GM18907 (cell line): Measurements from ENCODE around the gene PCSK2.

Experiments used
- ATAC-seq: cut with Tn5 transposase; IDR thresholded peaks from one replicate; pipeline ENCODE4 v1.9.1; 2021; ENCODE audit warnings: mild to moderate bottlenecking, moderate library complexity; ENCODE audit not compliant: unreplicated experiment

Gene PCSK2

DNA sequence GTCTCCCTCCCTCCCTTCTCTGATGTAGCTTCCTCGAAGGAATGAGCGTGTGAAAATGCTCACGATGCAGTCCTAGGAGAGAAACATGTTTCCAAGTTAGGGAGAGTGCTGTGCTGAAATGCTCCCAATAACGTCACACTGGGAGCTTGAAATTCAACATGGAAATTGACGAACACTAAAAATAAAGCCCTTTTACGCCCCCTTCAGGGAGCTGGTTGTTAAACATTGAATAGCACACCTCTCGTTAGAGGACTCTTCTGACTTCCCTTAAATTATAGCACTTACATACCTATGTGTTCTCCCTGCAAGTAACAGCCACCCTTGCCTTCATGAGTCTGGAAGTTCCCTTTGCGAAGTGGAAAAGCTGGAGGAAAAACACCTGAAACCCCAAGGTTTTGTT is 215.7 kb downstream of the PCSK2 start:
- no peak for ATAC-seq

DNA sequence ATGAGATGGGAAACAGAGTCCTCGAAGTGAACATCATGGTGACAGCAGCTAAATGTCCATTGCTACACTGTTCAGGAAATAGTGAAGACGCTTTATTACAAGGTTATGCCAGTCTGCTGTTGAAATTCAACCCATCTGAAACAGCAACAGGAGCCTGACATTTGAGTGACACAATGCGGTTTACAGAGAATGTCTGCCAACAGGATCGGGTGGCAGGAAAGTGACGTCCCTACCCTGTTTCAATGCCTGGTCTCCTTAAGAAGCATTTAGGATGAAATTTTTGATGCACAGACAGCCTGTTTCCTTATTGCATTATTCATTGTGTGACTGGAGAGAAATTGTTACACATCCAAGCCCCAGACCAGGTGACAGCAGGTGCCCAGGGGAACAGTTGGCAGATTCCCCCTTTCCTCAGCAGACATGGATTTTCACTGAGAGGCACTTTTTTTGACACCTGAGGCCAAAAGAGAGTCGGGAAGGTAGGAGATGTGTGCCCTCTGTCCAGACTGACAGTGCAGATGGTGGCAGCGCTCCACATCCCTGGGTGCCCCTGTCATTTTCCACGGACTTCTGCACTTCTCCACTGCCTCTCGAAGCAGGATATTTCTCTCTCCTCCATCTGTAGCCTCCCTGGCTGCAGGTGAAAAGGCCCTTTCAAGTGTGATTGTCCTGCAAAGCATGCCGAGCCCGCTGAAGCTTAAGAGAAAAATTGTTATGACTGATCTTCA is 216.5 kb downstream of the PCSK2 start:
- no peak for ATAC-seq

DNA sequence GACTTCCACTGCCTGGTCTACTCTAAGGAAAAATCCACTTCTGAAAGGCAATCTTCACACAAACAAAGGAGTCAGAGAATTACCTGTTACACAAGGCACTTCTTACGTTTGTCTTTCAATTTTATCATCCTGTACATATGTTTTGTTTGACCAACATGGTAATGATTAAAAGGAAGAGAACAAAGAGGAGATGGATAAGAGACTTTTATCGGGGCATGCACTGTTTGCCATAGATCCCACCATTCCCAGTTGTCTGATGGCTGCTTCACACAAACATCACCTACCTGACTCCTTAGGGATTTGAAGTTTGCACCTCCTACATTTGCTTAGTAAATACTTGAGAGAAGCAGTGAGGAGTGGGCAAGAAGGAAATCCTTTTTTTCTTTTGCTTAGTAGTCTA is 217.3 kb downstream of the PCSK2 start:
- ATAC-seq, result no peak

GRCh38 chr20:17445543-17445942 is 218.7 kb downstream of the PCSK2 start:
- ATAC-seq, result no peak

GRCh38 chr20:17446171-17446570 is 219.3 kb downstream of the PCSK2 start:
- ATAC-seq, result no peak

- ATAC-seq, result no peak
Measured at GRCh38 chr20:17448071-17448470, 221.2 kb downstream of the PCSK2 start.

GRCh38 chr20:17449031-17449430 is 222.2 kb downstream of the PCSK2 start:
- ATAC-seq, result no peak

DNA sequence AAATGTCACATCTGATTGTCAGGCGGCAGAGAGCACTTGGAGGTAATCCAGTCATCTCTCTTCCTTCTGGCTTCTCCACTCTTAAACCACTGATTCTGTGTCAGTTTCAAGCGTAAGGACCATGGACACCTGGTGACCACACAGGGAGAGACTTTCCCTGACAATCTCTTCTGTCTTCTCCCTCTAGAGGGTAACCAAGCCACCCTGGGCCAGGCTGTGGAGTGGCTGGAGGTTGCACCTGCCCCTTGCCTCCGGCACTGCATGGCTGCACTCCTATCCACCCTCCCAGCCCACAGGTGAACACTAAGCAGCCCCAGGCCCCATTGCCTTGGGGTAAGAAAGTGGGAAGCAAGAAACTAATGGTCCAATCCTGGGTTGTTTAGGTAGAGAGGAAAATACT is 225.6 kb downstream of the PCSK2 start:
- ATAC-seq, result no peak

DNA sequence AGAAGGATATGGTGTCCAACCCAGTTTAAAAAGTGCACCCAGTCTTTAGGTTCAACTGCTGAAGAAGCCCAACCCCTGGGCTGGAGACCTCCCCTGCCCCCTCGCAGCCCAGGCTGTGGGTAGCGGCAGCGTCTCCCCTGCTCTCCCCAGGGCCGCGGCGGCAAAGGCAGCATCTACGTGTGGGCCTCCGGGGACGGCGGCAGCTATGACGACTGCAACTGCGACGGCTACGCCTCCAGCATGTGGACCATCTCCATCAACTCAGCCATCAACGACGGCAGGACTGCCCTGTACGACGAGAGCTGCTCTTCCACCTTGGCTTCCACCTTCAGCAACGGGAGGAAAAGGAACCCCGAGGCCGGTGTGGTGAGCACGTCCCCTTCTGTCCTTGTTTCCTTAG is 226.8 kb downstream of the PCSK2 start:
- no peak for ATAC-seq

GRCh38 chr20:17456279-17456678 is 229.4 kb downstream of the PCSK2 start:
- ATAC-seq, result no peak

- no peak for ATAC-seq
Measured at GRCh38 chr20:17457079-17457478, 230.2 kb downstream of the PCSK2 start.

DNA sequence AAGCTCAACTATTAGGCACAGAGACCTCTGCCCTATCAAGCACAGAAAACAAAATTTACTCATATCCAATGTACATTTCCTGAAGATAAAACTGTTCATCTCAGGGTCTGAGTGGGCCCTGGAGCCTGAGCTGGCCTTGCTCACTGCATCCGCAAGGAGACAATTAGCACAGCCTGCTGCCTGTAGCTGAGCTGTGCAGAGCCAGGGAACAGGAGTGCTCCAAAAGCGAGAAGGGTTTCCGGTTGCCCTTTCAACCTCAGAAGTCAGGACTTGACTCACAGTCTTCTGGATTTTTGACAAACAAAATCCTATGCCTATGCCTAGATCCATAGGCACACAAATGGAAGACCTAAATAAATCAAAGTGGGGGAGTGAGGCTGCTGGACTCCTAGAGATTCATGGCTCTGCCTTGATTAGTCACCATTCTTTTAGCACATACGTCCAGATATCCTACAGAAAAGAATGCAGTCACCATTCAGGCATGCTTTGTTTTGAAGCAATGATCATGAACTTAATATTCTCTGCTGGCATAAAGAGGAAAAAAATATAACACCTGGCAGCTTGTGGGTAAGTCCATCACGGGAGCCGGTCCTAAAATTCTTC is 230.8 kb downstream of the PCSK2 start:
- ATAC-seq, result no peak

DNA sequence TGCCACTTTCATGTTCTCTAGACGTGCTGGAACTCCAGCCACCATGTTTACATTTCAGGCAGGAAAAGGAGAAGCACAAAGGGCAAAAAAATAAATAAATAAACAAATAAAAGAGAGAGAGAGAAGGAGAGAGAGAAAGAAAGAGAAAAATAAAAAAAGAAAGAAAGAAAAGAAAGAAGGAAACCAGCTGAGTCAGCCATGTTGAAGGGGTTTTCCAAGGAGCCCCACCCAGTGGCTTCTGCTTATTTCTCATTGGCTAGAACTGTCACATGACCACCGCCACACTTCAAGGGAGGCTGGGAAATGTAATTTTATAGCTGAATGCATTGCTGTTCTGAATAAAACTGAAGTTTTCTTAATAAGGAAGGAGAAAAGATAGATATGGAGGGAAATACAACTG is 233.3 kb downstream of the PCSK2 start:
- no peak for ATAC-seq

DNA sequence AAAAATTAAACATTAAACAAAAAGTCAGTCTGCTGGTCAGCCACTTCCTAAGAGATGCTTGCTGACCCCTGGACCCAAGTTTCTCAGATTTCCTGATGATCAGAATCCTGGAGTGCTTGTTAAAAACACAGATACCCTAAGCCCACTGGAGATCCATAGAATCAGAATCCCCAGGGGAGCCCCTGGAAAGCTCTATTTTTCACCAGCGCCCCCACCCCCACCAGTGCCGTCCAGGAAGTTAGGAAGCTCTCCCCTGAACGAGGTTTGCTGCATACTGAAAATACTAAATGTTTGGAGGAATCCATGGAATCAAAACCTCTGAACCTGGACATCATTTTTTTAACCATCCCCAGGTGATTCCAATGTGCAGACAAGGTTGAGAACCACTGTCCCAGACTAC is 235.1 kb downstream of the PCSK2 start:
- no peak for ATAC-seq

- no peak for ATAC-seq
Measured at GRCh38 chr20:17463711-17464110, 236.9 kb downstream of the PCSK2 start.

- ATAC-seq, result no peak
Measured at GRCh38 chr20:17465236-17465635, 238.4 kb downstream of the PCSK2 start.

GRCh38 chr20:17466641-17467040 is 239.8 kb downstream of the PCSK2 start:
- ATAC-seq, result no peak

DNA sequence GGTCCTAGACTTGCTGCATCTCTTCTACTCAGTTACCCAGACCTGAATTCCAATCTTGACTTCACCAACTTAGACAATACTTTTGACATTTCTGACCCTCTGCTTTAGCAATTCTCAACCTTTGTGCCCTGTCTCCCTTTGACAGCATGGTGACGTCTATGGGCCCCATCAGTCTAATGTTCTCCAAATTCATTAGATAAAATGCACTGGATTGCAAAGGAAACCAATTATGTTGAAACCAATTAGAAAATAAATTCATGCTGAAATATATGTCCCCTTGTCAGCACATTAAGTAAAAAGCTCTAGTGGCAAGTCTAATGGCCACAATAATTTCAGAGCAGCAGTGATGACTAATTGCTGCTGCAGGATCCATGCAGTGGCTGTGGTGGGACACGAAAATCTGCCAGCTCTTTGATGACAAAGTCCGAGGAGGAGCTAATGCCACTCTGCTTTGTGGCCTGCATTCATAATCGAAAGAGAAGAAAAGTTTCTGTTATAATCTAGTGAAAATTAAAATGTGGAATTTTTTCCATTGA is 240.3 kb downstream of the PCSK2 start:
- ATAC-seq, result no peak

DNA sequence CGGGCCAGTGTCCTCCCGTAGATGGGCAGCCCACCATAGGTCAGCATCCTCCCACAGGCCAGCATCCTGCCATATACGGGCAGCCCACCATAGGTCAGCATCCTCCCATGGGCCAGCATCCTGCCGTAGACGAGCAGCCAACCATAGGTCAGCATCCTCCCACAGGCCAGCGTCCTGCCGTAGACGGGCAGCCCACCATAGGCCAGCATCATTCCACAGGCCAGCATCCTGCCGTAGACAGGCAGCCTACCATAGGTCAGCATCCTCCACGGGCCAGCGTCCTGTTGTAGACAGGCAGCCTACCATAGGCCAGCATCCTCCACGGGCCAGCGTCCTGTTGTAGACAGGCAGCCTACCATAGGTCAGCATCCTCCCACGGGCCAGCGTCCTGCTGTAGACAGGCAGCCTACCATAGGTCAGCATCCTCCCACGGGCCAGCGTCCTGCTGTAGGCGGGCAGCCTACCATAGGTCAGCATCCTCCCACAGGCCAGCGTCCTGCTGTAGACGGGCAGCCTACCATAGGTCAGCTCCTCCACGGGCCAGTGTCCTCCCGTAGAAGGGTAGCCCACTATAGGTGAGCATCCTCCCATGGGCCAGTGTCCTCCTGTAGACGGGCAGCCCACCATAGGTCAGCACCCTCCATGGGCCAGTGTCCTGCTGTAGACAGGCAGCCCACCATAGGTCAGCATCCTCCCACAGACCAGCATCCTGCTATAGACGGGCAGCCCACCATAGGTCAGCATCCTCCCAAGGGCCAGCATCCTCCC is 241.4 kb downstream of the PCSK2 start:
- ATAC-seq, result no peak

DNA sequence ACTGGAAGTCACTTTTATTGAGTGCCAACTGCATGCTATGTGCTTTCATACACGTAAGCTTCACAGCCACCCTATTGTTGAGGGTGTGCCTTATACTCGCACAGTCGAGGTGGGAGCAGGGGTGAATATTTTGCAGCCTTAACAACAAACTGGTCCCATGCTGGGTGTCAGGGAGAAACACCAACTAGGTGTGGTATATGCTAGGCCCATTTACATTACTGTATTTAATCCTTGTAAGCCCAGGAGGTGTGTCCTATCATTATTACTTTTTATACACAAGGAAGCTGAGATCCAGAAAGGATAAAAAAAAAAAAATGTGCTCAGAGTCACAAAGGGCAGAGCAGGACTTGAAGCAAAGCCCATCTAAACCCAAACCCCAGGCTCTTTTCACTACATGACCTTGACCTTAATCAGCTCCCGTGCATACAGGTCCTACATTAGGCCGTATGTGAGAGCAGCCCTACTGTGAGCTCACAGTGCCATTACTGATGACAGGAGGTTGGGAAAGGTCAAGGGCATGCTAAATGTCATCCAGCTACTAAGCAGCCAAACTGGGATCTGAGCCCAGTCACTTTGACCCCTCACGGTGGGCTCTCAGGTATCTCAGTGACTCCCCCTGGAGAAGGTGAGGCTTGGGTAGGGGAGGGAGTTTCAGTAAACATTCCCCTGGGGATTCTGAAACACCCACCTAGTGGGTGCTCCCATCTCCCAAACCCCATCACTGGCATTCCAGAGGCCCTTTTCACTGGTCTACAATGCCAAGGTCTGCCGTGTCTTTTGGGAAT is 242.6 kb downstream of the PCSK2 start:
- no peak for ATAC-seq

DNA sequence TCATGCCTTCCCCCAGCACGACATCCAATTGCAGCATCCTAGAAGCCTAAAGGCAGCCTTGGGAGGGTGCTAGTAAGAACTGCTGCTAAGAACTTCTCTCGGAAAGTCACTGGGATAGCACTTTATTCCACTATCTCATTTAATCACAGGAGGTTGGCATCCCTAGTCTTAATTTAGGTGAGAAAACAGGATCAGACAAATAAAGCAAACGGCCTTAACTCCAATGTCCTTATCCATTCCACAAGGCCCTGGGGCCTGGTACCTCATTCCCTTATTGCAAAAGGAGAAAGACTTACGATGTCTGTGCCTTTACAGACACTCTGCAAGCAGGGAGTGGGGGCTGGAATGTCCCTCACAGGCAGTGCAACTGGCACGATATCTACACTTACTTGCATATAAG is 243.7 kb downstream of the PCSK2 start:
- no peak for ATAC-seq
